NCI-H748 treated with DMSO at 0.1 percent for 48 hours (cell line): ENCODE measurements around the gene GLMN.
"Not testable (repeated sequence)": the region's sequence is repeated elsewhere in the genome, so short reads cannot be mapped to it uniquely, and the experiment has no call there.

Experiments used
- DNase-seq: peaks from one replicate; lab custom pipeline; 2025; lab: John Stamatoyannopoulos, UW

The GLMN gene

DNA sequence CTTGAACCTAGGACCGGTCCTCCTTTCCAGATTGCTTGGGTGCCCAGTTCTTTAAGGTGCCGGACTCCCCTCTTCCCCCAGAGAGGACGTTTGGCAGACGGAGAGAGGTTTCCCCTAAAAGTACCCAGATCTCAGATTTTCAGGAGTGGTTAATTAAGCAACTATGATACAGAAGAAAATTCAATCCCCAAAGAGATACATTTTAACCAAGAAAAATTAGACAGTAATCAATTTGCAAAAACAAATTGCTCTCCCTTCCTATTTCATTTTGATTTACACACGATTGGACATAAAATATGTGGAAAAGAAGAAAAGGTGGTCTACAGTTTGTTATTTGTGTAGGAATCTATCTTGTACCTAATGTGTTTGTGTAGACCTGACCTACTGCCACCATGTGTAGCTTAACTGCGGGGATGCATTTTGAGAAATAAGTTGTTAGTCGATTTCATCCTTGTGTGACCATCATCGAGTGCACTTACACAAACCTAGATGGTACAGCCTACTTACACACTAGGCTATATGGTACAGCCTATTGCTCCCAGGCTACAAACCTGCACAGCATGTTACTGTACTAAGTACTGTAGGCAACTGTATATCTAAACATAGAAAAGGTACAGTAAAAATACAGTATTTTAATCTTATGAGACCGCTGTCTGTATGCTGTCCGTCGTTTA is 827 bp upstream of the GLMN start:
- peak; percentile 12 for DNase-seq

DNA sequence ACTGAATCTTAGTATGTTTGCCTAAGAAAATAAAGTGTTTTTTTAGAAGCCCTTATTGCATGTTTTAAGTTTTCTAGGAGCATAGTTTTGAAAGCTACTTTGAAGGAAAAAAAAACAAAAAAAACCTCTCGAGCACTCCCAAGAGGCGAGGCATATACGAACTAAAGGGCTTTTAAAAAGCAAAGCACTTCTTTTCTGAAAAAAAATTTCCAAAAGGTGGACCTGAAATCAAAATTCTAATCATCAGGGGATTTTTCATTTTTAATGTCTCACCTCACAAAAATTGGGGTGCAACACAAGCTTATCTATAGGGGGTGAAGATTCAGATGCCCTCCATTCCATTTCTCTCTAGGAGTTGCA is 594 bp downstream of the GLMN start:
- no peak for DNase-seq

DNA sequence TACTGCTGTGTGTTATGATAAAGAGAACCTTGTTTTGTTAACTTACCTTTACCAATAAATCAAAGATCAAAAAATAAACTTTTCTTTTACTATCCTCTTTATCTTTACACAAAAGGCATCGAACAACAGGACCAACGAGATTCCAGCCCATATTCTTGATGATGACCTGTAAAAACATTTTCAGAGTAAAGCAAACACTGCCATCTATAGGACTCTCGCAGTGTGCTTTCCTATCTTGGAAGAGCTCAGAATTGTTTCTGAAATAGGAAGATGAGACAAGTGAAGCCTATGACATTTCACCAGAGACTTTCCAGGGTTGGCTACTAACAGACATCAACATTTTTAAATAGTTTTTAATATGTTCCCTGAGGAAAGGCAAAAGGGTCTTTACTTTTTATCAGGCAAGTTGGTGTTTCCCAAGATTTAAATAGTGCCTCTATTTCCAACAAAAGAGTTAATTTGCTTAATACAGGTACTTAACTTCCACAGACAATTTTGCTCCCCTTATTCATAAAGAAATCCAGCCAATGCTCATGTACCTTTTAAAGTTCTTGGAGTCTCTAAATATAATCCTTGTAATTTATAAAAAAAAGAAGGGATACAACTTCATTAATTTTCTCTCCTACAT is 7.3 kb downstream of the GLMN start:
- DNase-seq, result peak; percentile 42

DNA sequence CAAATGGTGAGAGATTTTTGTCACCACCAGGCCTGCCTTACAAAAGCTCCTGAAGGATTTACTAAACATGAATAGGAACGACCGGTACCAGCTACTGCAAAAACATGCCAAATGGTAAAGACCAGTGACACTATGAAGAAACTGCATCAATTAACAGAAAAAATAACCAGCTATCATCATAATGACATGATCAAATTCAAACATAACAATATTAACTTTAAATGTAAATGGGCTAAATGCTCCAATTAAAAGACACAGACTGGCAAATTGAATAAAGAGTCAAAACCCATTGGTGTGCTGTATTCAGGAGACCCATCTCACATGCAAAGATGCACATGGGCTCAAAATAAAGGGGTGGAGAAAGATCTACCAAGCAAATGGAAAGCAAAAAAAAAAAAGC is 17.4 kb downstream of the GLMN start:
- DNase-seq, result not testable (repeated sequence)

DNA sequence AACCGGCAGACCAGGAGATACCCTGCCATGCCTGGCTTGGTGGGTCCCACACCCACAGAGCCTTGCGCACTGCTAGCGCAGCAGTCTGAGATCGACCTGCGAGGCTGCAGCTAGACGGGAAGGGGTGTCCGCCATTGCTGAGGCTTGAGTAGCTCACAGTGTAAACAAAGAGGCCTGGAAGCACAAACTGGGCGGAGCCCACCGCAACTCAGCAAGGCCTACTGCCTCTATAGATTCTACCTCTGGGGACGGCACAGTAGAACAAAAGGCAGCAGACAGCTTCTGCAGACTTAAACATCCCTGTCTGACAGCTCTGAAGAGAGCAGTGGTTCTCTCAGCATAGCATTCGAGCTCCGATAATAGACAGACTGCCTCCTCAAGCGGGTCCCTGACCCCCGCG is 19.0 kb downstream of the GLMN start:
- not testable (repeated sequence) for DNase-seq

DNA sequence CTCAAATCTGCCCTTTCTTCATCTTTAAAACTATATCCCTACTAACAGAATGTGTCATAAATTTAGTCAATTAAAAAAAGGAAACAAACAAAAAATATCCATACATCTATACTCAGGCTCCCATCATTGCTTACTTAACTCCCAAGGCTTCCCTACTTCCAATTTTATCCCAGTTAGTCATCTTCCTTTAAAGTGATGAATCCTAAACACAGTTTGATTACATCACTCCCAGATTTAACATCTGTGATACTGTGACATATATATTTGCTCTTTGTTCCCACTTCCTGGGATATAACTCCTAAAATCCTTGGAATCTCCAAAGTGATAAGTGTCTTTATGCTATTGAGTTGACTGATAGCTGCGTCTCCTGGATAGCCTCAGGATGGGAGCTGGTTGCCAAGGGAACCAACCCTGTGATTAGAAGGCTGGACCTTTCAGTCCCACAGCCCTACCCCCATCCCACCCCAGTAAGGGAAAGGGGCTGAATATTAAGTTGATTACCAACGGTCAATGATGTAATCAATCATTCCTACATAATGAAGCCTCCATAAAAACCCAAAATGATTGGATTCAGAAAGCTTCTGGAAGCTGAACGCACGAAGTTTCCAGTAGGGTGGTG is 21.6 kb downstream of the GLMN start:
- DNase-seq, result no peak

DNA sequence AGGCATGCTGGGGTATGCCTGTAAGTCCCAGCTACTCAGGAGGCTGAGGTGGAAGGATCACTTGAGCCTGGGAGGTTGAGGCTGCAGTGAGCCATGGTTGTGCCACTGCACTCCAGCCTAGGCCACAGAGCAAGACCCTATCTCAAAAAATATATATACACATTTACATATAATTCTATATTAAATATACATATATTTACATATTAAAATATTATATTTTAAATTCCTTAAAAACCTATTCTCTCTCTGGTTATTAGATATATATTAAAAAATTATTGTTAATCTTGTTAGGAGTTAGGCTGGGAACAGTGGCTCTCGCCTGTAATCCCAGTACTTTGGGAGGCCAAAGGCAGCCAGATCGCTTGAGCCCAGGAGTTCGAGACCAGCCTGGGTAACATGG is 22.7 kb downstream of the GLMN start:
- DNase-seq, result no peak

DNA sequence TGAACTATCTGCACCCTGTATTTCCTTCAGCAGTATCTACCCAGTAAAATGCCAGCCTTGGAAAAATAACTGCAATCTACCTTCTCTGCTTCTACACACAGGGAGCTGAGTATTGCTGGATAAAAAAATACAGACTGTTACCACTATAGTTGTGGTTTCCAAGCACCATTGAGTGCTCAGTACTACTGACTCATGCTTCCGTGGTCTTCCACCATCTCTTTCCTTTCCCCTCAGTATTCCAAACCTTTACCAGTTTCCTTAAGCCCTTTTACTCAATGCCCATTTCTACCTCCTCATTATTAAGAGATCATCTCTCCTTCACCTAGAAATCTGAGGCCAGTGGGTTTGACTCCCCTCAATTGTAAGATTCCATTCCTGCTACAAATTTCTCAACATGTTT is 23.8 kb downstream of the GLMN start:
- DNase-seq, result no peak

DNA sequence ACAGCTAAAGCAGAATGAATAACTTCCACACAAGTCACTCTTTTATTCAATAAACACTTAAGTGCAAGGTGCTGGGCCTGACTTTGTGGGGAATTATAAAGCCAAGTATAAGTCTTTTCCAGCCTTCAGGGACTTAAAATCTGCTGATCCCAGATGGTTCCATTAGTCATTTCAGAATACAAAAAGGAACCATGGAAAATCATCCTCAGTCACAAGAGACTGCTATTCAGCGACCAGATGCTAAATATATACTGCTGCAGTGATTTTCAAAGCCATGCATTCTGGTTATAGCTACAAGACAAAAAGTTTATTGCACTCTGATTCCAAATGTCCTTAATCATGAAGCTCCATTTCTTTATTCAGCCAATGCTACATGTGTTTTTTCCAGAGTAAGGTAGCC is 25.7 kb downstream of the GLMN start:
- no peak for DNase-seq

DNA sequence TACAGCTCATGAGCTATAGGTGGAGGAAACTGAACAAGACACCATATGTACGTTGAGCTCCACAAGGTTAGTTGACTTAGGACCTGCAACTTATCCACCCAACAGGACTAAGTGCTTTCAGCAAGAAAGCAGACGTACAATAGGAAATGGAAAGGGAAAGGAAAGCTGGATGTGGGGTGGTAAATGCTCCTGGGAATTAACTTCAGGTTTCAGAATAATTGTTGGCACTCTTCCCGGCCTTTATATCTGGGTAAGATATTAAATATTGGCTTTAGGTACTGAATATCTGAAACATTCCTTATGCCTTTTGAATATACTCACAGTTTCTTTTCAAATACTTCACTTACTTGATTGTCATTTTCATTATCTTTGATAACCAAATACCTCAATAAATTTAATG is 36.3 kb downstream of the GLMN start:
- DNase-seq, result no peak

DNA sequence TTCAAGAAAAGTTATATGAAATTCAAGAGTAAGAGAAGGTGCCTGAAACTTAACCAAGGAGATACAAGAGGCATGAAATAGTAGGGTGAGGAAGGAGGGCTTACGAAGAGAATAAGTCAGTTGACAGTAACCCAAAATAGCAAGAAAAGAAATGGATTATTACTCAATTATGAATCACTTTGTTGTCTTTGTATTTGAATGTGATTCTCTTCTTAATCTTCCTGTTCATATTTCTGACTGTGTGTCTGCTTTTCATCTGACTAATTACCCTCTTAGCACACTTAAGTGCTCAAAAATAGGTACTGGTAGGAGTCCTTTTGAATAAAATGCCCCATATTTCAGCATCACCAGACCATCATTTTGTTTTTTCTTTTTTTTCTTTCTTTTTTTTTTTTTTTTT is 39.4 kb downstream of the GLMN start:
- no peak for DNase-seq

DNA sequence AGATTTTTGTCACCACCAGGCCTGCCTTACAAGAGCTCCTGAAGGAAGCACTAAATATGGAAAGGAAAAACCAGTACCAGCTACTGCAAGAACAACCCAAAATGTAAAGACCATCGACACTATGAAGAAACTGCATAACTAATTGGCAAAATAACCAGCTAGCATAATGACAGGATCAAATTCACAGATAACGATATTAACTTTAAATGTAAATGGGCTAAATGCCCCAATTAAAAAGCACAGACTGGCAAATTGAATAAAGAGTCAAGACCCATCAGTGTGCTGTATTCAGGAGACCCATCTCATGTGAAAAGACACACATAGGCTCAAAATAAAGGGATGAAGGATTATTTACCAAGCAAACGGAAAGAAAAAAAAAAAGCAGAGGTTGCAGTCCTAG is 44.1 kb downstream of the GLMN start:
- not testable (repeated sequence) for DNase-seq

DNA sequence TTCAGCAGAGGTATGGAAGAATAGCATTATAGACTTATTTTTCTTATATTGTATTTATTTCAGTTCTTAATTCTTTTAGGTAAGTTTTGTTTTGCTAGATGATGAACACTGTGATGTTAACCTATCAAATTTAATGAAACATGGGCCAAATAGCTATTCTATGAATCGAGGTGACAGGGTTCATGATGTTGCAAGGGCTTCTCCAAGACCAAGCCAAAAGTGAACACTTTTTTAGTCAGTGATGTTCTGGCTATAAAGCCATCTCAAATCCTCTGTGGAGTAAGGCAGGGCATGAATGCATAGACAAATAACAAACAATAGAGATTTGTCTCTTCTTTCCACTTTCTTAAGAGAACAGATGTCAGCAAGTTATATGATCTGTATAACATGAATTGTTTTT is 54.4 kb downstream of the GLMN start:
- DNase-seq, result no peak

DNA sequence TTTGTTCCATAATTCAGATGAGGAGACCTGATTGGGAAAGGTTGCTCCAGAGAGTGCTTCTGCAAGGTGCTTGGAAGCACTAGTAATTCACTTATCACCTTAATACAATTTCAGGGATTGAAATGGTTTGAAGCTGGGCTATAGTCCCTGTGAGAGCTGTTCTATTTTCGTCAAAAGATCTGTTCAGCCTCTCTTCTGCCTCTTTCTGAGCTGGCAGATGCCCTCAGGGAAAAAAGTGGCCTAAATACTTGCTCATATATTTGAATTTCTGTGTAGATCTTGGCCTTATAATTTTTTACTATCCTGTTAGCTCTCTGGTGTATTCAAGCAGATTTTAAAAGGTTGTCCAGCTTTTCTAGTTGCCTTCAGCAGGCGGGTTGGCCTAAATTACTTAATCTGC is 58.8 kb downstream of the GLMN start:
- DNase-seq, result no peak

DNA sequence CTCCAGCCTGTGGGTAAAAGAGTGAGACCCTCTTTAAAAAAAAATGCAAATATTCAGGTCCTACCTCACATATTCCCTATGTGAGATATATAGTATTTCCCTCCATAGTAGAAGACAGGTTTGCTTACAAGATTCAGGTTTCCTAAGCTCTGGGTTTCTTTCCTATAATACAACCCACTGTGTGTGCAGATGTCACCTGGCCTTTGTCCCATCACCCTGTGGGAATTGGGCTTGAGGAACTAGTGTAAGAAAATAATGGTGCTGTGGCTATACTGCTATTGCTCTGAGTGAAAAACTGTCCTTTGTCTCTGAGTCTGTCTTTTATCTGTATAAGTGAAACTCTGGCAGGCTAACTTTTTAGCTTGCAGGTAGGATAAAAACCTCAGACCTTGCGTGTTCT is 68.1 kb downstream of the GLMN start:
- DNase-seq, result no peak

DNA sequence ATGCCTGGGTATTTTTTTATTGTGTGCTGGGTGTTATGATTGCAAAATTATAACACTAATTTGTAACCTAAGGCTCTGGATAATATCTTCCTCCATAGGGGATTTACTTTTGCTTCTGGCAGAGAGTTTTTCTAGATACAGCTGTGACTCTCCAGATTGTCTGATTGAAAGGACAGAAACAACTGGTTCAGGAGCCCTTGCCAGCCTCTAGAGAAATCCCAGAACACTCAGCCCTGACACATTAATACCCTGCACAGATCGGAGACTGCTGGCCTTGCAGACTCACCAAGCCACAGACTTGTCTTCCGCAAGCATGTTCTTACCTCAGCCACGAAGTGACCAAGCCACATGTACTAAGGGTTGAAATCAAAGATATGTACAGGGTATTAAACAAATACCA is 70.4 kb downstream of the GLMN start:
- DNase-seq, result no peak

DNA sequence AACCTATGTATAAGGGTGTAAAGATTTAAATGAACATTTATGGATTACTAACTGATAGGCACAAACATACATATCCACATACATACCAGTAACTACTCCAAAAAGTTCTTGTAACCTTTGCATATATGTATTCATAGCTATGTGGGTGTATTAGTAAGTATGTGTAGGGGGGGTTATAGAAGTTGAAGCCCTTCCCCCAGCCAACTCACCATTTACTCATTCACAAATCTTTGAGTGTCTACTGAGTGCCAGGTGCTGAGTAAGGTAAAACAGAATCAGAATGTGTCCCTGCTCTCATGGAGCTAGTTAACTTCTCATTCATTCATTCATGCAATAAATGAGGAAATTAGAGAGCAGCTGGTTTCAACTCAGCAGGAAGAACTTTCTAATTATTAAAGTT is 79.8 kb downstream of the GLMN start:
- no peak for DNase-seq

DNA sequence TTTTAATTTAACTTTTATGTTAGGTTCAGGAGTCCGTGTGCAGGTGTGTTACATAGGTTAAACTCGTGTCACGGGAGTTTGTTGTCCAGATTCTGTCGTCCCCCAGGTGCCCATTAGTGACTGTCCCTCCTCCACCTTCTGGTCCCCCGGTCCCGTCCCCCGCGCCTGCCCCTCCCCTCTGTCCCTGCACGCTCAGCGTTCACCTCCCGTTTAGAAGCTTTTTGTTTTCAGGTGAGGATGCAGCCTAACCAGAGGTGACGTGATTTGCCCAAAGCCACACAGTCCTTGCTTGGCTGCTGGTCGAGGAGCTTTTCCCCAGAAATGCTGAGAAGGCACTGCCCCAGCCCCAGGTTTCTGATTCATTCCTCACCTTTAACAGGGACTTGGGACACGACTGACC is 80.2 kb downstream of the GLMN start:
- DNase-seq, result no peak

DNA sequence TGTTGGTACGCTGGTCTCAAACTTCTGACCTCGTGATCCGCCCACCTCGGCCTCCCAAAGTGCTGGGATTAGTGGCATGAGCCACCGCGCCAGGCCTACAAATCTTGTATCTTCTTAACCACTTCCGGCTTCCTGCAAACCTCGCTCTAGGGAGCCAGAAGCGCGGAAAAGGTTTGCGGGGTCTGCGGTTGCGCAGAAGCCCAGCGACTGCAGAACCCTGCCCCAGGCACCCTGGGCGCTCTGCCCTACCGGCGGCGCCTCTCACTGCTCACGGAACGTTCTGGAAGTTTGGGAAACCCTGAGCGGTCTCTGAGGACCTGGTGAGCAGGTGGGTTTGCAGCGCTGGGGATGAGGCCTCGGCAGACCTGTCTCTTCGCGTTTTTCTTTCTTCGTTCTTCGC is 81.1 kb downstream of the GLMN start, which contains the start of gene C1orf146:
Gene C1orf146, plus strand, starts transcription at position 195 of the 400 bp plus-strand sequence. CDS start 13,506 bp downstream, outside the sequence.
- DNase-seq, result no peak

DNA sequence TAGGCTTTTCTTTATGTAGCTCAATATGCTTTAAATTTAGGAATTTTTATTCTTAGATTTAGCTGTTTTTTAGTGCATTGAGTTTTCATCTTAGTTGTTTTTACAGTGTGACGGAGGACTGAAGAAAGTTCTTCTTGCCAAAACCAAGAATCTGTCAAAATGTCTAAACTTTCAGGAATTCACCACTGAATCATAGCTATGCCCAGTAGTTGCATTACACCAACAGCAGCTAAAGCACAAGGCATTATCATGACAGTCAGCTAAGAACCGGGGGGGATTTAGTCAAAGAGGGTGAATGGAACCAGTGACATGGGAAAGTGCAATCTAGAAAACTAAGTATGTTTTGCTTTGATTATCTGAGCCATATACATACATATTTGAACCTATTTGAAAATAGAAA is 87.6 kb downstream of the GLMN start:
- no peak for DNase-seq

DNA sequence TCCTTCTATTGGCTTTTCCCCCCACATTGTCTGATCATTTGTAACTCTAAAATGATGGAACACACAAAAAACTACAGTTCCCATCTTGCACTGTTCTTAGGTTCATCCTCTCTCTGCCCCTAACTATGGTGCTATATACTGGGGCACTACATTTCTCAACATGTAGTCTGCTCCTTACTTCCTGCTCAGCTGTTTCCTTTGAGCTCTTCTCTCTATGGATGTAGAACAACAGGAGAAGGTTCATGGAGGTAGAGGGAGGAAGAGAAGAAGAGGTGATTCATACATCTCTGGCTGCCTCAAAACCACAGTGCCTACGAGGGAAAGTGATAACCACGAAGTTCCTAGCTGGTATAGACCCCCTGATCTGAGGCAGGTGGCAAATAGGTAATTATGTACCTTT is 88.1 kb downstream of the GLMN start:
- no peak for DNase-seq

DNA sequence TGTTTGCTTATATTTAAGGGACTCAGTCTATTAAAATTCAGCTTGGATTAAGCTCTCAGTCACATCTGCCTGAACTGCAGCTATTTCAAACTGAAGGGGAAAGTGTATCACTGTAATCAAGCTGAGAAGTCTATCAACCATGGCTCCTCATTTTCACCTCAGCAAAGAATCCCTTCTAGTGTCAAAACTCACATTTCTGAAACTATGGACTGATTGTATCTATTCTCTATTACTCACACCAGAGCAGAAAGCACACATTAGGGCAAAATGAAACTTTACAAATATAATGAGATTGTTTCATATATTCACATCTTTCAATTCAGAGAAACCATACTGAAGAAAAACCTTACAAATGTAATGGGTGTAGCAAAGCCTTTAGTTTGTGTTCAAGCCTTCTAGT is 95.7 kb downstream of the GLMN start:
- DNase-seq, result no peak

DNA sequence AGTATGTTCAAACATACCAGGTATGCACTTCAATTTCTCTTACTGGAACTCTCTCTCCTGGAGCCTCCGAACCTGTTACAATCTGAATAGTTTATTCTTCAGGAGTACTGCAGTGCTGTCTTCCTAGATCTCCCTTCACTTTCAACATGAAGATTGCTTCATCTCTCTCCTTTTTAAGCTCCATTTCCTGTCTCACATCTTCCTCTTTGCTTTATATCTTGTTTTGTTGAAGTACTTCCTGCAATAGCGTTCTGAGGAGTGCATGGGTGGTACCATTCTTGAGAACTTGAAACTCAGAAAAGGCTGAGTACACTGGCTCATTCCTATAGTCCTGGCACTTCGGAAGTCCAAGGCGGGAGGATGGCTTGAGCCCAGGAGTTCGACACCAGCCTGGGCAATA is 96.8 kb downstream of the GLMN start:
- DNase-seq, result no peak
